HepG2 (cell line): ENCODE data around the gene SMIM29. TPM values are rescaled to one million over a fixed set of nuclear protein-coding genes. Genes with fewer than 3 reads are reported as not detected.

ENCODE experiments used
- ATAC-seq: fragments of 200-7000 bp; cut with Tn5 transposase; 3 replicates; pipeline ENCODE4 v1.9.1; 2020; ENCODE audit warnings: mild to moderate bottlenecking, moderate library complexity
- BruUV-seq: library from RNA; stranded (reverse); fragments of 400-500 nt; replicated peaks from 2 replicates; lab custom pipeline; 2021; lab: Mats Ljungman, UMichigan
- CTCF ChIA-PET: fragments of 300-600 bp; formaldehyde crosslinking; extraction: SDS; loops from one replicate; lab custom pipeline; 2021; ENCODE audit warnings: low total read pairs, inconsistent platforms, low intra/inter-chr PET ratio; lab: Yijun Ruan, JAX
- POLR2A ChIA-PET: fragments of 350-600 bp; sonication (Branson Sonifier 250); formaldehyde crosslinking; loops from one replicate; lab custom pipeline; 2020; ENCODE audit warnings: antibody characterized with exemption, inconsistent platforms; lab: Yijun Ruan, JAX
- DNase-seq: peaks from one replicate; pipeline ENCODE4 v3.0.0-alpha.2; 2015; ENCODE audit warnings: low spot score
- FAIRE-seq: peaks from 3 replicates; lab custom pipeline; 2011; peaks lifted over from hg19 to GRCh38; lab: Jason Lieb, UNC
- H2AFZ ChIP-seq: one replicate; pipeline ENCODE4 v1.6.1; 2011; ENCODE audit warnings: low read length, inconsistent platforms
- H3K27ac ChIP-seq: fragments of 300-600 bp; 3 replicates; pipeline ENCODE4 v1.8.0; 2011; ENCODE audit warnings: mixed run types, mild to moderate bottlenecking, mixed read lengths, low read length, inconsistent platforms; ENCODE audit not compliant: insufficient read depth; ENCODE audit errors: extremely low read length
- H3K27me3 ChIP-seq, 2 experiments: fragments of 200-600 bp in 1 of 2; 2 replicates in 1 of 2; 3 replicates in 1 of 2; pipeline versions ENCODE4 v1.6.0 to v1.8.0; 2011; ENCODE audit warnings: low read length in 2 of 2, mild to moderate bottlenecking in 2 of 2, moderate library complexity in 2 of 2, inconsistent platforms in 1 of 2; ENCODE audit not compliant: insufficient read depth in 2 of 2, control insufficient read depth in 1 of 2
- H3K36me3 ChIP-seq, 2 experiments: fragments of 200-600 bp in 1 of 2; replicated peaks in 1 of 2; 2 replicates in 1 of 2; 3 replicates in 1 of 2; pipeline versions ENCODE4 v1.5.1 to v1.8.0; 2011; ENCODE audit warnings: low read length in 2 of 2, inconsistent platforms in 1 of 2; ENCODE audit not compliant: insufficient read depth in 2 of 2, control insufficient read depth in 1 of 2
- H3K4me1 ChIP-seq: 2 replicates; pipeline ENCODE4 v1.5.1; 2012; ENCODE audit warnings: low read length, inconsistent platforms; ENCODE audit not compliant: insufficient read depth
- H3K4me2 ChIP-seq: 2 replicates; pipeline ENCODE4 v1.6.0; 2011; ENCODE audit warnings: low read depth, low read length, inconsistent platforms
- H3K4me3 ChIP-seq, 3 experiments: fragments of 200-600 bp in 1 of 3; sonication (generic), shearing (Covaris generic) in 1 of 3; replicated peaks in 1 of 3; 2 replicates each; pipeline ENCODE4 v1.5.1; 2011 to 2016; ENCODE audit warnings: low read length in 3 of 3, inconsistent platforms in 2 of 3, low read depth in 2 of 3, mild to moderate bottlenecking in 2 of 3, control low read depth in 1 of 3, mixed read lengths in 1 of 3; ENCODE audit not compliant: insufficient read depth in 1 of 3
- H3K79me2 ChIP-seq: one replicate; pipeline ENCODE4 v1.6.1; 2011; ENCODE audit warnings: low read length, inconsistent platforms; ENCODE audit not compliant: insufficient read depth
- H3K9ac ChIP-seq: 2 replicates; pipeline ENCODE4 v1.6.0; 2011; ENCODE audit warnings: mild to moderate bottlenecking, low read depth, low read length, inconsistent platforms; ENCODE audit not compliant: insufficient read depth
- H3K9me3 ChIP-seq: 2 replicates; pipeline ENCODE4 v1.5.1; 2012; ENCODE audit warnings: mild to moderate bottlenecking, low read length
- H4K20me1 ChIP-seq: 2 replicates; pipeline ENCODE4 v1.6.0; 2011; ENCODE audit warnings: inconsistent platforms, mild to moderate bottlenecking, low read length, moderate library complexity; ENCODE audit not compliant: insufficient read depth
- AHR ChIP-seq: IDR thresholded peaks from 2 replicates; pipeline ENCODE4 v1.6.1; 2018; ENCODE audit warnings: missing genetic modification reagents, missing compliant biosample characterization
- RAD51 ChIP-seq: fragments of 450-650 bp; IDR thresholded peaks from 2 replicates; pipeline ENCODE4 v1.6.1; 2016; ENCODE audit warnings: borderline replicate concordance
- USF2 ChIP-seq, 2 experiments: sonication (generic) in 1 of 2; formaldehyde crosslinking in 1 of 2; IDR thresholded peaks; 2 replicates each; pipeline versions ENCODE4 v1.5.1 to v1.6.1; 2011 to 2020; ENCODE audit warnings: borderline replicate concordance in 1 of 2, low read depth in 1 of 2, low read length in 1 of 2, mild to moderate bottlenecking in 1 of 2, missing genetic modification reagents in 1 of 2, moderate library complexity in 1 of 2
- ZNF263 ChIP-seq: sonication (generic); formaldehyde crosslinking; IDR thresholded peaks from 2 replicates; pipeline ENCODE4 v1.4.0; 2020; ENCODE audit warnings: missing genetic modification reagents
- ZNF407 ChIP-seq: sonication (generic); formaldehyde crosslinking; IDR thresholded peaks from one replicate; pipeline ENCODE4 v1.5.1; 2020; ENCODE audit warnings: mild to moderate bottlenecking, missing genetic modification reagents; ENCODE audit errors: not compliant biosample characterization
- WGBS: methylation state at CpG from one replicate; pipeline ENCODE4 v1.1.6; 2017; ENCODE audit warnings: low lambda C conversion rate; 5-methylcytosine and 5-hydroxymethylcytosine counted together
- in situ Hi-C: cut with HindIII; loops from 2 replicates; pipeline ENCODE4 v1.10.0; 2017; ENCODE audit warnings: low pct_unique_long_range_greater_than_20kb; ENCODE audit not compliant: extremely low pct_ligation_motif_present
- intact Hi-C: fragments of 100-400 bp; cut with micrococcal nuclease; formaldehyde crosslinking; loops from one replicate; pipeline ENCODE4 v1.10.0; 2022; ENCODE audit not compliant: unreplicated experiment
- polyA plus RNA-seq, 8 experiments: library from polyadenylated mRNA; depleted of rRNA in 3 of 8; stranded (reverse) in 7 of 8; unstranded in 1 of 8; fragments of >200 nt; fragmentation: Illumina TruSeq in 4 of 8; extraction: Trizol in 4 of 8; gene quantifications; 2 replicates each; pipeline versions ENCODE4 v1.2.1 to v1.2.3, GENCODE V29; 2011 to 2016; ENCODE audit warnings: low read depth in 4 of 8, missing spikeins in 1 of 8, mixed read lengths in 1 of 8; ENCODE audit not compliant: insufficient read depth in 1 of 8
- total RNA-seq, 5 experiments: library from RNA; depleted of rRNA; stranded (reverse); fragments of >200 nt; fragmentation: Illumina TruSeq; extraction: Trizol; gene quantifications; 2 replicates each; pipeline ENCODE4 v1.2.3, GENCODE V29; 2016; ENCODE audit warnings: low read depth in 1 of 5

The SMIM29 gene
- total and polyA plus RNA-seq, 2 of the 13 experiments (the other 11 are each of a cell fraction or from before 2014, with no cell fraction given), result 8.8 to 15.3 TPM

- no peaks in the 10 kb centered on the region for H3K79me2 ChIP-seq
- no peak overlapping the region for H3K27ac ChIP-seq
- FAIRE-seq, result peak; percentile 32
- no peak overlapping the region for H3K4me3 ChIP-seq
- WGBS, result 59% methylated on average over 5 of the region's 5 CpGs
- peak; percentile 69; the same call in 1 of the 2 replicates for TF ChIP-seq RAD51
- TF ChIP-seq AHR (CRISPR knock-in tag), result no peak
- peak; percentile 62; the same call in 1 of the 2 replicates for TF ChIP-seq ZNF263 (CRISPR knock-in tag)
- peak; percentile 42; the same call in 1 of the 2 replicates for TF ChIP-seq USF2 (IDR thresholded peaks at IDR 0.05; ENCODE audit: low read depth, low read length)
- TF ChIP-seq USF2 (CRISPR knock-in tag; IDR thresholded peaks at IDR 0.05; ENCODE audit: borderline replicate concordance), result no peak
- TF ChIP-seq ZNF407, result no peak
- no peaks in the 10 kb centered on the region for H3K36me3 ChIP-seq
- no peak overlapping the region for H2AFZ ChIP-seq
- no peaks in the 10 kb centered on the region for H4K20me1 ChIP-seq
- intact Hi-C loops (loop anchor here (2.0 kb wide), 1 partner anchor 36 kb away; the partner anchor contains the start of gene HMGA1), in situ Hi-C loops (no loop called here)
- H3K4me2 ChIP-seq, result 0 out of 2 replicates have a peak overlapping the region, but pooled peaks have one; percentile 8
- BruUV-seq, result no TSS peak
- ATAC-seq, result no peak
- H3K9me3 ChIP-seq, result no peaks in the 10 kb centered on the region
- no peak for DNase-seq
- H3K27me3 ChIP-seq, result peaks cover 5 to 18% of the 10 kb centered on the region in 2 experiments; a peak in 4 of 5 replicates
- POLR2A ChIA-PET, result interaction anchor here (0.6 to 2.4 kb wide), 2 partner anchors 214 to 775 kb away, joined by 3 to 6 read pairs; no protein-coding TSS in a partner anchor
- no peak overlapping the region for H3K9ac ChIP-seq
- peaks cover 20% of the 10 kb centered on the region; the same call in 1 of the 2 replicates for H3K4me1 ChIP-seq
- CTCF ChIA-PET, result no interaction called here
Measured at GRCh38 chr6:34200340-34200971, 48.4 kb downstream of the SMIM29 start.
